Common myeloid progenitor, CD34-positive (primary cell): ENCODE data around the gene PAQR8.
A peak's percentile ranks its signal among the peaks of the same experiment; 100 is the strongest.
"Not testable (repeated sequence)": the region's sequence is repeated elsewhere in the genome, so short reads cannot be mapped to it uniquely, and the experiment has no call there.

Source experiments
- CTCF ChIA-PET: fragments of 350-600 bp; sonication (Branson Sonifier 250); formaldehyde crosslinking; loops from one replicate; lab custom pipeline; 2021; ENCODE audit warnings: antibody characterized with exemption; lab: Charles Lee
- POLR2A ChIA-PET: fragments of 350-600 bp; sonication (Branson Sonifier 250); formaldehyde crosslinking; loops from one replicate; lab custom pipeline; 2021; ENCODE audit warnings: antibody characterized with exemption; lab: Charles Lee
- DNase-seq, 3 donors: peaks; one replicate each; pipeline versions ENCODE4 v3.0.0 to v3.0.0-alpha.2; 2013
- H3K27ac ChIP-seq, 2 experiments: 1 replicate in 1 of 2; 2 replicates in 1 of 2; pipeline ENCODE4 v1.7.0; 2013; ENCODE audit warnings: inconsistent platforms in 2 of 2, low read length in 2 of 2, mild to moderate bottlenecking in 2 of 2, low read depth in 1 of 2, moderate library complexity in 1 of 2; ENCODE audit not compliant: severe bottlenecking in 2 of 2, insufficient read depth in 1 of 2, poor library complexity in 1 of 2
- H3K27me3 ChIP-seq, 5 experiments: replicated peaks in 2 of 5; 1 replicate in 3 of 5; 2 replicates in 2 of 5; pipeline versions ENCODE4 v1.6.1 to v1.7.0; 2013; ENCODE audit warnings: low read length in 4 of 5, mild to moderate bottlenecking in 2 of 5, moderate library complexity in 2 of 5, inconsistent platforms in 1 of 5; ENCODE audit not compliant: insufficient read depth in 5 of 5, control insufficient read depth in 4 of 5
- H3K36me3 ChIP-seq, 4 experiments: 1 replicate in 2 of 4; 2 replicates in 2 of 4; pipeline versions ENCODE4 v1.6.1 to v1.7.0; 2013; ENCODE audit warnings: low read length in 3 of 4, control low read depth in 1 of 4, mild to moderate bottlenecking in 1 of 4; ENCODE audit not compliant: control insufficient read depth in 4 of 4, insufficient read depth in 4 of 4
- H3K4me1 ChIP-seq, 4 experiments: 1 replicate in 3 of 4; 2 replicates in 1 of 4; pipeline versions ENCODE4 v1.6.1 to v1.7.1; 2013; ENCODE audit warnings: low read length in 3 of 4, mild to moderate bottlenecking in 3 of 4, control low read depth in 1 of 4, inconsistent platforms in 1 of 4, moderate library complexity in 1 of 4; ENCODE audit not compliant: control insufficient read depth in 4 of 4, insufficient read depth in 4 of 4; ENCODE audit errors: control extremely low read depth in 1 of 4
- H3K4me3 ChIP-seq, 7 experiments: 1 replicate in 4 of 7; 2 replicates in 3 of 7; pipeline versions ENCODE4 v1.5.1 to v1.7.0; 2013; ENCODE audit warnings: mild to moderate bottlenecking in 7 of 7, low read length in 6 of 7, moderate library complexity in 6 of 7, inconsistent platforms in 2 of 7, low read depth in 2 of 7, control low read depth in 1 of 7; ENCODE audit not compliant: insufficient read depth in 4 of 7, control insufficient read depth in 1 of 7; ENCODE audit errors: extremely low read depth in 1 of 7
- H3K9me3 ChIP-seq, 5 experiments: 1 replicate in 4 of 5; 2 replicates in 1 of 5; pipeline versions ENCODE4 v1.6.1 to v1.7.1; 2013; ENCODE audit warnings: low read length in 4 of 5, mild to moderate bottlenecking in 2 of 5, inconsistent platforms in 1 of 5, low read depth in 1 of 5, moderate library complexity in 1 of 5; ENCODE audit not compliant: control insufficient read depth in 4 of 5, insufficient read depth in 2 of 5; ENCODE audit errors: control extremely low read depth in 1 of 5
- WGBS: methylation state at CpG from one replicate; pipeline ENCODE4 v1.1.5; 2013; ENCODE audit not compliant: insufficient coverage; 5-methylcytosine and 5-hydroxymethylcytosine counted together

The PAQR8 gene

DNA sequence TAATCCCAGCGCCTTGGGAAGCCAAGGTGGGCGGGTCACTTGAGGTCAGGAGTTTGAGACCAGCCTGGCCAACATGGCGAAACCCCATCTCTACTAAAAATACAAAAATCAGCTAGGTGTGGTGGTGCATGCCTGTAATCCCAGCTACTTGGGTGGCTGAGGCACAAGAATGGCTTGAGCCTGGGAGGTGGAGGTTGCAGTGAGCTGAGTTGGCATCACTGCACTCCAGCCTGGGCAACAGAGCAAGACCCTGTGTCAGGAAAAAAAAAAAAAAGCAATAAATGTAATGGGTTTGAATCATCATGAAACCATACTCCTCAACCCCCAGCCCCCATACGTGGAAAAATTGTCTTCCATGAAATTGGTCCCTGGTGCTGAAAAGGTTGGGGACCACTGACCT is 26.2 kb downstream of the PAQR8 start:
- peaks cover 13 to 35% (median 27%) of the 10 kb centered on the region in 4 experiments for H3K4me1 ChIP-seq
- H3K4me3 ChIP-seq, H3K9me3 ChIP-seq, DNase-seq, H3K36me3 ChIP-seq, H3K27ac ChIP-seq, H3K27me3 ChIP-seq, POLR2A ChIA-PET: not testable (repeated sequence)
- no CpG with 5 or more reads among the region's 4 CpGs for WGBS
- CTCF ChIA-PET = interaction anchor here (0.8 to 7.0 kb wide), 9 partner anchors 11 to 275 kb away, joined by 3 to 131 read pairs (median 7); partner anchors contain the start of genes EFHC1 and MCM3

DNA sequence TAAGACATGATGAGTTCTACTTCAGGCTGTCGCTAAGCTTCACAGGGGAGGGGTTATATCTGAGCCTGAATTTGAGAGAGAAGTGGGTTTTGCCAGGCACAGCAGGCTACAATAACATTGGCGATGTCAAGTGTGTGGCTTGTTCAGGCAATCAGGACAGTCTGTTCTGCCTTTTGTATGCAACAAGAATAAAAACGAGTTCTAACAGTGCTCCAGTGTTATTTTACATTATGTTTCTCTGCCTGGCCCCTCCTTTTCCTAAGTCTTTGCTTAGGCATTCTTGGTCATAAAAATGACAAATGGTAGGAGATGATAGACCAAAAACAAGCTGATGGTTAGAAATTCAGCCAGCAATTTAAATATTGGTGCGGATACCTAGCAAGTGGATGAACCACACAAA is 26.8 kb downstream of the PAQR8 start:
- ChIA-PET POLR2A (no interaction called here), CTCF (interaction anchor here (0.9 to 7.0 kb wide), 7 partner anchors 11 to 274 kb away, joined by 3 to 131 read pairs (median 13); partner anchors contain the start of genes EFHC1 and MCM3)
- no peak for DNase-seq
- Histone ChIP-seq H3K27me3 (no peaks in the 10 kb centered on the region), H3K4me1 (peaks cover 13 to 35% (median 27%) of the 10 kb centered on the region in 4 experiments), H3K9me3 (no peaks in the 10 kb centered on the region), H3K4me3 (no peak overlapping the region), H3K27ac (no peak overlapping the region), H3K36me3 (no peaks in the 10 kb centered on the region)
- WGBS = 97% methylated on average over 3 of the region's 4 CpGs

DNA sequence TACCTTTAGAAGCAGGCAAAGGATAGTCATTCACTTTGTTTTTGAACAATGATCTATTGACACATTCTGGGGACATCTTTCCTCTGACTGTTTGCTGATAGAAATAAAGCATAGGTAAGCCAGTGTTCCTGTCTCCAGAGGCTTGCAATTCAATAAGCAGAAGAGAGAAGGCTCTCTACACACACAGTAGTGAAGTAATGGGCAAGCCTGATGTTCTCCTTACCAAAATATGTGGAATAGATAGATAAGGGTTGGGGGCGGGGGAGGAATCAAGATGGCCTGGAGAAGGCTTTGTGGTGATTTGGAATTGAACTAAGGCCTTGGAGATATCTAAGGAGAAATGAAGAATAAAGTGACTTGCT is 27.3 kb downstream of the PAQR8 start:
- DNase-seq = no peak
- H3K9me3 ChIP-seq = no peaks in the 10 kb centered on the region
- peak overlapping the region in 1 of 7 experiments; percentile 59 for H3K4me3 ChIP-seq
- no peaks in the 10 kb centered on the region for H3K36me3 ChIP-seq
- CTCF ChIA-PET = interaction anchor here (0.6 to 7.0 kb wide), 20 partner anchors 8 to 276 kb away, joined by 3 to 131 read pairs (median 8); partner anchors contain the start of gene MCM3
- peak overlapping the region; percentile 70 to 81 for H3K27ac ChIP-seq
- POLR2A ChIA-PET = no interaction called here
- 100% methylated on average over 1 of the region's 1 CpG for WGBS
- H3K4me1 ChIP-seq = peaks cover 13 to 35% (median 27%) of the 10 kb centered on the region in 4 experiments
- H3K27me3 ChIP-seq = no peaks in the 10 kb centered on the region

DNA sequence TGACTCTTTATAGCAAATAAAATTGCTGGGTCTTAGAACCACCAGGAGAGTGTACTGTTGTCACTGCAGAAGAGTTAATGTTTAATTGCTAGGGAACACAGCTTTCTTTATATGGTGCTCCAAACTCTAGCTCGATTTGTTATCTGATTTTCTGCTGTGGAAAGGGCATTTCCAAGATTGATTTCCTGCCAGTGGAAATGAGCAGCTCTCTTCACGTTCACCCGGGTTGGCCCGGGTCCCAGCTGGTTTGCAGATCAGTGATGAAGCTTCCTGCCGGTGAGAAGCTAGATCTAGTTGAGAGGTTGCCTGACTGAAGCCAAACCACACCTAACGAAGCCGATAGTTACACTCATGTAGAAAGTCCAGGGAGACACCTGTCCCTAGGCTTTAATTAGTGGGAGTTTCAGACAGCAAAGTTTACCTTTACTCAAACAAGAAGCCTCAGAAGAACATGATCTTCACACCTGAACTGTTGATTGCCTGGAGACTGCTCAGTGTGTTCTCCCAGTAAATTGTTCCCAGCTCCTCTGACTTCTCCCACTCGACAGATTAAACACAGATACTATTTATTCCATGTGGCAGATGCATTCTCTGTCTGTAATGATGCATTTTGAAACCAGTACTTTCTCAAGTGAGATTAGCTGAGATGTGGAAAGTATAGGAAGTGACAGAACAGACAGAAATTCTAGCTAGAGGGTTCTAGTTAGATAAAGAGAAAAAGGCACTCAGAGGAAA is 27.8 kb downstream of the PAQR8 start:
- Histone ChIP-seq H3K27ac (peak overlapping the region; percentile 70 to 81), H3K4me3 (peak overlapping the region in 5 of 7 experiments; percentile 30 to 59 (median 46)), H3K4me1 (peaks cover 13 to 35% (median 27%) of the 10 kb centered on the region in 4 experiments), H3K9me3 (no peaks in the 10 kb centered on the region), H3K36me3 (no peaks in the 10 kb centered on the region), H3K27me3 (no peaks in the 10 kb centered on the region)
- ChIA-PET CTCF (interaction anchor here (0.6 to 7.0 kb wide), 26 partner anchors 8 to 290 kb away, joined by 3 to 131 read pairs (median 6); partner anchors contain the start of genes MCM3 and PAQR8), POLR2A (interaction anchor here (0.5 kb wide), 1 partner anchor 39 kb away, joined by 3 read pairs; no protein-coding TSS in a partner anchor)
- DNase-seq = peak; percentile 52 to 79 (median 70)
- 0% methylated on average over 1 of the region's 8 CpGs for WGBS

DNA sequence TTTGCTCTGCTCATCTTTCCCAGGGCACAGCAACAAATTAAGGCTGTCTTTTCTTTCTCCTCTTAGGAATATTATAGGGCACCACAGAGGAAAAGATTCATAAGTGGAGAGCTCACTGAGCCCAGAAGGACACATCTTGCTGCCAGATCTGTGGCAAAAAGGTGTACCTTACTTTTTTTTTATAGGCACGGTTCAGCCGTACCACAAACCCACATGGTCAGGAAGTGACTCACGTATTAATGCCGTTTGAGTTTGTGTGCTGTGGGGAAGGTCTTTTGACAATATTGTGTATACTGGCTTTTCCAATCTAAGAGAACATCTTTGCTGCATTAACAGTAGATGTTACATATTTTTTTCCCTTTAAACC is 28.4 kb downstream of the PAQR8 start:
- WGBS = no CpG with 5 or more reads among the region's 4 CpGs
- Histone ChIP-seq H3K4me3 (peak overlapping the region in 6 of 7 experiments; percentile 13 to 59 (median 38)), H3K27me3 (no peaks in the 10 kb centered on the region), H3K36me3 (no peaks in the 10 kb centered on the region), H3K9me3 (no peaks in the 10 kb centered on the region), H3K27ac (peak overlapping the region; percentile 70 to 81), H3K4me1 (peaks cover 13 to 35% (median 27%) of the 10 kb centered on the region in 4 experiments)
- ChIA-PET CTCF (interaction anchor here (0.5 to 7.0 kb wide), 24 partner anchors 9 to 291 kb away, joined by 3 to 131 read pairs (median 6); partner anchors contain the start of genes MCM3 and PAQR8), POLR2A (interaction anchor here (0.5 kb wide), 1 partner anchor 39 kb away, joined by 3 read pairs; no protein-coding TSS in a partner anchor)
- DNase-seq = peak; percentile 83 to 97 (median 94)

DNA sequence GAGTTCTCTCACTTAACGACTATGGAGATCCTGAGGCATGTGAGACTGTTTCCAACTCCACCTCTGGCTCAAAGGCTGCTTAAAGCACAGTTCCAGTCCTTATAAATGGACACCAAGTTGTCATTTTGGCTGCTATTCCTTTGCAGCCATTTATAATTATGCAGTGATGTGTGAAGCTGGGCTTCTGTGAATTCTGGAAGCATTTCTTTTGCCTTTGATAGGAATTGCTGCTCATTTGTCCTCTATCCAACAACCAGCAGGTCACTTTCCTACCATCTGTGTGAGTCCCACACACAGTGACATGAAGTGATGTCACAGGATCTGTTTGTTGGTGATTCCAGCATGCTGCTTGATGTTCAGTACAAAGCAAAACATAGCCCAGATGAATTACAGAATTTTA is 29.6 kb downstream of the PAQR8 start:
- peak overlapping the region in 1 of 2 experiments; percentile 46 for H3K27ac ChIP-seq
- no peaks in the 10 kb centered on the region for H3K27me3 ChIP-seq
- no peak overlapping the region for H3K4me3 ChIP-seq
- WGBS = no CpG with 5 or more reads among the region's 1 CpG
- ChIA-PET CTCF (interaction anchor here (0.8 to 7.0 kb wide), 7 partner anchors 10 to 112 kb away, joined by 3 to 131 read pairs (median 8); no protein-coding TSS in a partner anchor), POLR2A (no interaction called here)
- no peaks in the 10 kb centered on the region for H3K9me3 ChIP-seq
- H3K4me1 ChIP-seq = peaks cover 13 to 39% (median 29%) of the 10 kb centered on the region in 4 experiments
- DNase-seq = no peak
- no peaks in the 10 kb centered on the region for H3K36me3 ChIP-seq
